GM23248 (cell line): ENCODE measurements around the gene BMPR2. TPM values are rescaled to one million over a fixed set of nuclear protein-coding genes. Genes with fewer than 3 reads are reported as not detected.
A peak's percentile ranks its signal among the peaks of the same experiment; 100 is the strongest.
"Not testable (repeated sequence)": the region's sequence is repeated elsewhere in the genome, so short reads cannot be mapped to it uniquely, and the experiment has no call there.

Experiments
- DNase-seq: peaks from one replicate; pipeline ENCODE4 v3.0.0-alpha.2; 2015
- H2AFZ ChIP-seq: fragments of 200-600 bp; sonication (generic); 2 replicates; pipeline ENCODE4 v1.6.1; 2016; ENCODE audit warnings: antibody characterized with exemption
- H3F3A ChIP-seq: fragments of 200-600 bp; sonication (generic); 2 replicates; pipeline ENCODE4 v1.6.1; 2016; ENCODE audit warnings: mild to moderate bottlenecking, antibody characterized with exemption, mixed run types; ENCODE audit not compliant: insufficient read depth
- H3K27ac ChIP-seq: fragments of 200-600 bp; sonication (generic); 2 replicates; pipeline ENCODE4 v1.5.1; 2016; ENCODE audit warnings: mild to moderate bottlenecking
- H3K27me3 ChIP-seq: fragments of 200-600 bp; sonication (generic); replicated peaks from 2 replicates; pipeline ENCODE4 v1.6.1; 2016; ENCODE audit warnings: mild to moderate bottlenecking; ENCODE audit not compliant: insufficient read depth
- H3K36me3 ChIP-seq: fragments of 200-600 bp; sonication (generic); 2 replicates; pipeline ENCODE4 v1.6.1; 2016; ENCODE audit warnings: low read depth, mild to moderate bottlenecking
- H3K4me1 ChIP-seq: fragments of 200-600 bp; sonication (generic); 2 replicates; pipeline ENCODE4 v1.6.1; 2016; ENCODE audit warnings: mild to moderate bottlenecking; ENCODE audit not compliant: insufficient read depth
- H3K4me2 ChIP-seq: fragments of 200-600 bp; sonication (generic); one replicate; pipeline ENCODE4 v1.6.1; 2016; ENCODE audit warnings: mild to moderate bottlenecking; ENCODE audit not compliant: unreplicated experiment
- H3K4me3 ChIP-seq: fragments of 200-600 bp; sonication (generic); 2 replicates; pipeline ENCODE4 v1.5.1; 2016; ENCODE audit warnings: mild to moderate bottlenecking
- H3K79me2 ChIP-seq: fragments of 200-600 bp; sonication (generic); 2 replicates; pipeline ENCODE4 v1.6.1; 2016; ENCODE audit warnings: mild to moderate bottlenecking; ENCODE audit not compliant: insufficient read depth
- H3K9ac ChIP-seq: fragments of 200-600 bp; sonication (generic); 2 replicates; pipeline ENCODE4 v1.6.1; 2016; ENCODE audit warnings: mild to moderate bottlenecking
- H3K9me2 ChIP-seq: fragments of 200-600 bp; sonication (generic); 2 replicates; pipeline ENCODE4 v1.6.1; 2016; ENCODE audit warnings: mixed run types, mild to moderate bottlenecking, moderate library complexity; ENCODE audit not compliant: insufficient read depth
- H3K9me3 ChIP-seq: fragments of 200-600 bp; sonication (generic); one replicate; pipeline ENCODE4 v1.6.1; 2017; ENCODE audit warnings: low read depth
- H4K20me1 ChIP-seq: fragments of 200-600 bp; sonication (generic); 2 replicates; pipeline ENCODE4 v1.6.0; 2016; ENCODE audit not compliant: insufficient read depth
- EZH2 ChIP-seq: fragments of 200-600 bp; sonication (generic); IDR thresholded peaks from 2 replicates; pipeline ENCODE4 v1.6.1; 2018; ENCODE audit warnings: antibody characterized with exemption, mild to moderate bottlenecking; ENCODE audit not compliant: insufficient read depth, poor library complexity, severe bottlenecking
- EZH2phosphoT487 ChIP-seq: fragments of 200-600 bp; sonication (generic); IDR thresholded peaks from 2 replicates; pipeline ENCODE4 v1.6.1; 2018; ENCODE audit warnings: antibody characterized with exemption, moderate library complexity, mild to moderate bottlenecking, low read depth; ENCODE audit not compliant: insufficient read depth
- WGBS, 2 experiments: methylation state at CpG; one replicate each; pipeline ENCODE4 v1.1.6; 2015 to 2017; ENCODE audit warnings: low lambda C conversion rate in 2 of 2, low coverage in 1 of 2; ENCODE audit errors: missing lambda C conversion rate in 2 of 2; 5-methylcytosine and 5-hydroxymethylcytosine counted together
- in situ Hi-C: fragments of 300-500 bp; cut with MboI; formaldehyde crosslinking; loops from 2 replicates; pipeline ENCODE4 v1.15.0; 2020
- polyA plus RNA-seq: library from polyadenylated mRNA; unstranded; fragments of >200 nt; fragmentation: Nextera tagmentation; extraction: Ambion mirVana; gene quantifications from 2 replicates; pipeline ENCODE4 v1.2.1, GENCODE V29; 2016
- total RNA-seq: library from RNA; depleted of rRNA; stranded (reverse); fragments of >200 nt; shearing (Covaris generic); gene quantifications from 2 replicates; pipeline ENCODE4 v1.2.3, GENCODE V29; 2014

Gene BMPR2
- total and polyA plus RNA-seq, 2 experiments from 2014 or later: 17.8 to 31.3 TPM

DNA sequence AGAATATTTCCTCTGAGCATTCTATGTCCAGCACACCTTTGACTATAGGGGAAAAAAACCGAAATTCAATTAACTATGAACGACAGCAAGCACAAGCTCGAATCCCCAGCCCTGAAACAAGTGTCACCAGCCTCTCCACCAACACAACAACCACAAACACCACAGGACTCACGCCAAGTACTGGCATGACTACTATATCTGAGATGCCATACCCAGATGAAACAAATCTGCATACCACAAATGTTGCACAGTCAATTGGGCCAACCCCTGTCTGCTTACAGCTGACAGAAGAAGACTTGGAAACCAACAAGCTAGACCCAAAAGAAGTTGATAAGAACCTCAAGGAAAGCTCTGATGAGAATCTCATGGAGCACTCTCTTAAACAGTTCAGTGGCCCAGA, 179.2 kb downstream of the BMPR2 start:
- DNase-seq: no peak
- no peak overlapping the region for H3K4me3 ChIP-seq
- H3K27me3 ChIP-seq: no peaks in the 10 kb centered on the region
- WGBS, 2 experiments: 97 to 99% methylated on average over 4 of the region's 4 CpGs
- H3K4me2 ChIP-seq: no peak overlapping the region
- H3F3A ChIP-seq: no peaks in the 10 kb centered on the region
- TF ChIP-seq EZH2phosphoT487: no peak
- no peak for TF ChIP-seq EZH2
- no peaks in the 10 kb centered on the region for H4K20me1 ChIP-seq
- no peak overlapping the region for H2AFZ ChIP-seq
- peaks cover 42% of the 10 kb centered on the region for H3K36me3 ChIP-seq
- H3K27ac ChIP-seq: no peak overlapping the region
- no peaks in the 10 kb centered on the region for H3K9me2 ChIP-seq
- H3K9ac ChIP-seq: no peak overlapping the region
- H3K79me2 ChIP-seq: no peaks in the 10 kb centered on the region; the same call in 1 of the 2 replicates
- in situ Hi-C loops: no loop called here
- H3K9me3 ChIP-seq: no peaks in the 10 kb centered on the region
- no peaks in the 10 kb centered on the region for H3K4me1 ChIP-seq

DNA sequence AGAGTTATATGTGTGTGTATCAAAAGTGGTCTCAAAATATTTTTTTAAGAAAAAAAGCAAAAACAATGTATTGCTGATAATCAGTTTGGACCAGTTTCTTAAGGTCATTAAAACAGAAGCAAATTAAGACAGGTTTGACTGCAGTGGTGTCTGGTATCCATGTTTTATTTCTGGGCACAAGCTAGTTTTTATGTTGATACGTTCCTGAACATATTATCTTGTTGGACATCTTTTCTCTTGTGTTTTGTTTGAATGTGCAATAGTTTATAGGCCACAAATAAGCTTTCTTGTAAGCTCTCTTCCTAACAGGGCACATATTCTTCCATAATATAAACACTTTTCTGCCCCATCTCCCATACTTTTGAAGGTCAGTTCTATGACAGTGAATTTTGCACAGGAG, 184.1 kb downstream of the BMPR2 start:
- Histone ChIP-seq H3K9ac (no peak overlapping the region), H3F3A (0 out of 2 replicates have a peak, but pooled peaks cover 5% of the 10 kb centered on the region), H3K4me2 (no peak overlapping the region), H2AFZ (no peak overlapping the region), H3K4me3 (no peak overlapping the region), H3K36me3 (peaks cover 34% of the 10 kb centered on the region), H3K9me3 (no peaks in the 10 kb centered on the region), H3K79me2 (no peaks in the 10 kb centered on the region; the same call in 1 of the 2 replicates), H4K20me1 (no peaks in the 10 kb centered on the region), H3K9me2 (no peaks in the 10 kb centered on the region), H3K4me1 (no peaks in the 10 kb centered on the region), H3K27me3 (no peaks in the 10 kb centered on the region), H3K27ac (no peak overlapping the region)
- in situ Hi-C loops: no loop called here
- no peak for TF ChIP-seq EZH2
- TF ChIP-seq EZH2phosphoT487: no peak
- WGBS, 2 experiments: 55 to 70% methylated on average over 1 of the region's 1 CpG
- DNase-seq: no peak

DNA sequence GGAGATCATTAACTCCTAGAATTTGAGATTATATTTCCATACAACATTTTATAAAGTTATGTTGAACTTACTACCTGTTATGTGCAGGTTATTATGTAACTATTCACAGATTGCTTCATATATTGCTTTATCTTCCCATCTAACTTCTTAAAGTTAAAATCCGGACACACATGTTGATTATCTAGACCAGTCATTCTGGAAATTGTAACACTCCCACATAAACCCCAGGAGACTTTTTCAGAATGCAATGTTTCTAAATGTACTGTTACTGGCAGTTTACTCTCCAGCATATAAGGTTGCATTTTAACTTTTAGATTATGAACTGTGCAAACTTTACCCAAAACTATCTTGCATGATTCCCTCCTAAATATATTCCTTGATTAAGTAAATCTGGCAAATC, 188.1 kb downstream of the BMPR2 start:
- H3K9me3 ChIP-seq: no peaks in the 10 kb centered on the region
- in situ Hi-C loops: no loop called here
- no peaks in the 10 kb centered on the region for H3K27me3 ChIP-seq
- TF ChIP-seq EZH2: no peak
- TF ChIP-seq EZH2phosphoT487: no peak
- 0 out of 2 replicates have a peak, but pooled peaks cover 5% of the 10 kb centered on the region for H3F3A ChIP-seq
- no peaks in the 10 kb centered on the region for H3K9me2 ChIP-seq
- DNase-seq: peak; percentile 13
- no peaks in the 10 kb centered on the region for H3K4me1 ChIP-seq
- H3K9ac ChIP-seq: no peak overlapping the region
- no peak overlapping the region for H3K27ac ChIP-seq
- no peak overlapping the region for H2AFZ ChIP-seq
- H3K36me3 ChIP-seq: peaks cover 23% of the 10 kb centered on the region
- H3K4me3 ChIP-seq: no peak overlapping the region
- H4K20me1 ChIP-seq: no peaks in the 10 kb centered on the region
- 33 to 47% methylated on average over 1 of the region's 1 CpG for WGBS, 2 experiments
- H3K4me2 ChIP-seq: no peak overlapping the region
- H3K79me2 ChIP-seq: no peaks in the 10 kb centered on the region

DNA sequence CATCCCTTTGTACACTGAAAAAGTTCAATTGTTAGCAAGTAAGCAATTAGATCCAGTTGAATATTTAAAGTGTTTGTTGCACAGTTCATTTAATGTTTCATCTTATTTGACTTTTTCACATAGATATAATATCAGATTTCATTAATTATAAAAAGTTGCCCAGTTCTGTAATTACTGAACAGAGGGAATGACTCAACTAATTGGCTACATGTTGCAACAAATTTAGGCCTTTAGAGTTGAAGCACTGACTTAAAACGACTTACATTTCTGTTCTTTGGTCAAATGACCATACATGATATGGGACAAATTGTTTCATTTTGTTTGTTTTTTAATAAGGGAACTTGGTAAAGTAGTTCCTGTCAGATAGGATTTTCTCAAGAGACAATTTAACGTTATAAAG, 190.2 kb downstream of the BMPR2 start:
- H3K4me2 ChIP-seq: no peak overlapping the region
- no peak overlapping the region for H3K9ac ChIP-seq
- H3K27me3 ChIP-seq: no peaks in the 10 kb centered on the region
- no peaks in the 10 kb centered on the region for H3K9me2 ChIP-seq
- H3K9me3 ChIP-seq: no peaks in the 10 kb centered on the region
- DNase-seq: peak; percentile 22
- H3K4me3 ChIP-seq: no peak overlapping the region
- WGBS, 2 experiments: 30 to 37% methylated on average over 2 of the region's 2 CpGs
- H3K36me3 ChIP-seq: 0 out of 2 replicates have a peak, but pooled peaks cover 8% of the 10 kb centered on the region
- in situ Hi-C loops: no loop called here
- H3F3A ChIP-seq: 0 out of 2 replicates have a peak, but pooled peaks cover 5% of the 10 kb centered on the region
- no peak overlapping the region for H3K27ac ChIP-seq
- TF ChIP-seq EZH2 (no peak), EZH2phosphoT487 (no peak)
- no peaks in the 10 kb centered on the region for H3K79me2 ChIP-seq
- no peaks in the 10 kb centered on the region for H4K20me1 ChIP-seq
- H2AFZ ChIP-seq: no peak overlapping the region
- no peaks in the 10 kb centered on the region for H3K4me1 ChIP-seq

DNA sequence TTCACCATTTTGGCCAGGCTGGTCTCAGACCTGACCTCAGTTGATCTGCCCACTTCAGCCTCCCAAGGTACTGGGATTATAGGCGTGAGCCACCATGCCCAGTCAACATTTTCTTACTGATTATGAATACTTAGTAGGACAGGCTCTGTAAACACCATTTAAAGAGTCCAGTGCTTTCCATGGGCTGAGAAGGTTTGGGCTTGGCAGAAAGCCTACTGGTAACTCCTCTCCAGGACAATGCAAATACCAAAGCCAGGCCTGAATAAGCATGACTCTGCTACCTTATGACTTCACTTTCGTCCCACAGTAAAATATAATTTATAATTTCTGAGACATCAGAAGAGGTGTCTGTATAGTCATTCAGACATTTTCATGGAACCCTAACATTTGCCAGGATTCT, 198.4 kb downstream of the BMPR2 start:
- no peaks in the 10 kb centered on the region for H3F3A ChIP-seq
- no peak overlapping the region for H2AFZ ChIP-seq
- H3K79me2 ChIP-seq: no peaks in the 10 kb centered on the region
- no peak overlapping the region for H3K4me3 ChIP-seq
- H3K9me2 ChIP-seq: no peaks in the 10 kb centered on the region
- no peak overlapping the region for H3K9ac ChIP-seq
- H3K4me1 ChIP-seq: no peaks in the 10 kb centered on the region
- no peaks in the 10 kb centered on the region for H3K36me3 ChIP-seq
- H3K27me3 ChIP-seq: no peaks in the 10 kb centered on the region
- 70 to 74% methylated on average over 2 of the region's 2 CpGs for WGBS, 2 experiments
- in situ Hi-C loops: no loop called here
- no peak overlapping the region for H3K27ac ChIP-seq
- no peaks in the 10 kb centered on the region for H3K9me3 ChIP-seq
- no peaks in the 10 kb centered on the region for H4K20me1 ChIP-seq
- TF ChIP-seq EZH2phosphoT487 (no peak), EZH2 (no peak)
- peak; percentile 15 for DNase-seq
- H3K4me2 ChIP-seq: no peak overlapping the region

DNA sequence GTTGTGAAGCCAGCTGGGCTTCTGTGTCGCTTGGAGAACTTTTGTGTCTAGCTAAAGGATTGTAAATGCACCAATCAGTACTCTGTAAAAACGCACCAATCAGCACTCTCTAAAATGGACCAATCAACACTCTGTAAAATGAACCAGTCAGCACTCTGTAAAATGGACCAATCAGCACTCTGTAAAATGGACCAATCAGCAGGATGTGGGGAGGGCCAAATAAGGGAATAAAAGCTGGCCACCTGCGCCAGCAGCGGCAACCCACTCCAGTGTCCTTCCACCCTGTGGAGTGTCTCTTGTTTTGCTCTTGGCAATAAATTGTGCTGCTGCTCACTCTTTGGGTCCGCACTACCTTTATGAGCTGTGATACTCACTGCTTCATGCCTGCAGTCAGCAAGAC, 199.1 kb downstream of the BMPR2 start:
- H3K27ac ChIP-seq, H3K4me2 ChIP-seq, H2AFZ ChIP-seq, DNase-seq, H3K9me2 ChIP-seq, H3K36me3 ChIP-seq, H3F3A ChIP-seq, H3K4me1 ChIP-seq, H3K27me3 ChIP-seq, H3K9ac ChIP-seq, H4K20me1 ChIP-seq, H3K4me3 ChIP-seq, H3K9me3 ChIP-seq, H3K79me2 ChIP-seq: not testable (repeated sequence)
- in situ Hi-C loops: loop anchor here (25.0 kb wide), 1 partner anchor 287 kb away; the partner anchor contains the start of gene ICA1L
- 89 to 97% methylated on average over 5 of the region's 5 CpGs for WGBS, 2 experiments
